PFSK-1 (cell line): Measurements from ENCODE around the gene FGL2.

Experiments used
- TAF1 ChIP-seq: IDR thresholded peaks from 2 replicates; pipeline ENCODE4 v1.6.1; 2012; ENCODE audit warnings: low read length, control low read depth, borderline replicate concordance; ENCODE audit not compliant: insufficient read depth
- TF ChIP-seq, protein P1 (sequence below), 2 experiments: IDR thresholded peaks; 2 replicates each; pipeline versions ENCODE4 v1.6.1 to v1.8.0; 2011 to 2012; ENCODE audit warnings: low read depth in 2 of 2, low read length in 2 of 2, control low read depth in 1 of 2, inconsistent platforms in 1 of 2, mild to moderate bottlenecking in 1 of 2, moderate library complexity in 1 of 2; ENCODE audit not compliant: insufficient read depth in 1 of 2

- TF ChIP-seq, protein P1, sequence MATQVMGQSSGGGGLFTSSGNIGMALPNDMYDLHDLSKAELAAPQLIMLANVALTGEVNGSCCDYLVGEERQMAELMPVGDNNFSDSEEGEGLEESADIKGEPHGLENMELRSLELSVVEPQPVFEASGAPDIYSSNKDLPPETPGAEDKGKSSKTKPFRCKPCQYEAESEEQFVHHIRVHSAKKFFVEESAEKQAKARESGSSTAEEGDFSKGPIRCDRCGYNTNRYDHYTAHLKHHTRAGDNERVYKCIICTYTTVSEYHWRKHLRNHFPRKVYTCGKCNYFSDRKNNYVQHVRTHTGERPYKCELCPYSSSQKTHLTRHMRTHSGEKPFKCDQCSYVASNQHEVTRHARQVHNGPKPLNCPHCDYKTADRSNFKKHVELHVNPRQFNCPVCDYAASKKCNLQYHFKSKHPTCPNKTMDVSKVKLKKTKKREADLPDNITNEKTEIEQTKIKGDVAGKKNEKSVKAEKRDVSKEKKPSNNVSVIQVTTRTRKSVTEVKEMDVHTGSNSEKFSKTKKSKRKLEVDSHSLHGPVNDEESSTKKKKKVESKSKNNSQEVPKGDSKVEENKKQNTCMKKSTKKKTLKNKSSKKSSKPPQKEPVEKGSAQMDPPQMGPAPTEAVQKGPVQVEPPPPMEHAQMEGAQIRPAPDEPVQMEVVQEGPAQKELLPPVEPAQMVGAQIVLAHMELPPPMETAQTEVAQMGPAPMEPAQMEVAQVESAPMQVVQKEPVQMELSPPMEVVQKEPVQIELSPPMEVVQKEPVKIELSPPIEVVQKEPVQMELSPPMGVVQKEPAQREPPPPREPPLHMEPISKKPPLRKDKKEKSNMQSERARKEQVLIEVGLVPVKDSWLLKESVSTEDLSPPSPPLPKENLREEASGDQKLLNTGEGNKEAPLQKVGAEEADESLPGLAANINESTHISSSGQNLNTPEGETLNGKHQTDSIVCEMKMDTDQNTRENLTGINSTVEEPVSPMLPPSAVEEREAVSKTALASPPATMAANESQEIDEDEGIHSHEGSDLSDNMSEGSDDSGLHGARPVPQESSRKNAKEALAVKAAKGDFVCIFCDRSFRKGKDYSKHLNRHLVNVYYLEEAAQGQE (IDR thresholded peaks at IDR 0.05; ENCODE audit: insufficient read depth in 1 of 2, low read depth in 2 of 2, low read length in 2 of 2): no peak
- no peak for TF ChIP-seq TAF1
These were observed 15.2 kb downstream of the FGL2 start for GRCh38 chr7:77184463-77184862.
